ENCODE measurements around the gene XAGE2. TPM values are rescaled to one million over a fixed set of nuclear protein-coding genes. Genes with fewer than 3 reads are reported as not detected.

XAGE2 gene
- total RNA-seq, 2 donors from 2014 or later = not detected

- Histone ChIP-seq H3K4me1 (replicated peaks) (no peaks in the 10 kb centered on the region), H3K9me3 (no peaks in the 10 kb centered on the region), H3K27me3 (replicated peaks; ENCODE audit: insufficient read depth) (no peaks in the 10 kb centered on the region), H3K27ac (no peak overlapping the region), H3K4me3 (no peak overlapping the region), H3K36me3 (no peaks in the 10 kb centered on the region)
- intact Hi-C loops (cut with DNase I) = no loop called here
- 92% methylated on average over 8 of the region's 8 CpGs for WGBS
- TF ChIP-seq POLR2AphosphoS5 (IDR thresholded peaks at IDR 0.05) = no peak
- no peak for TF ChIP-seq CTCF (IDR thresholded peaks at IDR 0.05)
- no peak for TF ChIP-seq POLR2A (IDR thresholded peaks at IDR 0.05)
- no peak for DNase-seq (ENCODE audit: low spot score)
Observed at GRCh38 chrX:52410439-52411394, 41.9 kb downstream of the XAGE2 start.

GRCh38 chrX:52415304-52415703 is 46.5 kb downstream of the XAGE2 start:
- intact Hi-C loops (cut with DNase I) = no loop called here
- no peak for TF ChIP-seq POLR2A (IDR thresholded peaks at IDR 0.05)
- no peak for TF ChIP-seq CTCF (IDR thresholded peaks at IDR 0.05)
- TF ChIP-seq POLR2AphosphoS5 (IDR thresholded peaks at IDR 0.05) = no peak

GRCh38 chrX:52416816-52417215 is 48.0 kb downstream of the XAGE2 start:
- no peak overlapping the region for H3K27ac ChIP-seq
- H3K4me1 ChIP-seq (replicated peaks) = no peaks in the 10 kb centered on the region
- intact Hi-C loops (cut with DNase I) = no loop called here
- no peak overlapping the region for H3K4me3 ChIP-seq
- no peaks in the 10 kb centered on the region for H3K36me3 ChIP-seq
- no peak for DNase-seq (ENCODE audit: low spot score)
- no peak for TF ChIP-seq CTCF (IDR thresholded peaks at IDR 0.05)
- TF ChIP-seq POLR2A (IDR thresholded peaks at IDR 0.05) = no peak
- no peak for TF ChIP-seq POLR2AphosphoS5 (IDR thresholded peaks at IDR 0.05)
- H3K9me3 ChIP-seq = no peaks in the 10 kb centered on the region
- 79% methylated on average over 3 of the region's 3 CpGs for whole genome bisulfite sequencing
- no peaks in the 10 kb centered on the region for H3K27me3 ChIP-seq (replicated peaks; ENCODE audit: insufficient read depth)

More at GRCh38 chrX:52415304-52415703, 46.5 kb downstream of the XAGE2 start:
- Histone ChIP-seq H3K27ac (no peak overlapping the region), H3K27me3 (replicated peaks; ENCODE audit: insufficient read depth) (no peaks in the 10 kb centered on the region), H3K4me1 (replicated peaks) (no peaks in the 10 kb centered on the region), H3K36me3 (no peaks in the 10 kb centered on the region), H3K4me3 (no peak overlapping the region), H3K9me3 (no peaks in the 10 kb centered on the region)
- DNase-seq (ENCODE audit: low spot score) = no peak

- Histone ChIP-seq H3K4me3 (no peak overlapping the region), H3K27ac (no peak overlapping the region), H3K4me1 (replicated peaks) (no peaks in the 10 kb centered on the region), H3K36me3 (no peaks in the 10 kb centered on the region), H3K27me3 (replicated peaks; ENCODE audit: insufficient read depth) (no peaks in the 10 kb centered on the region), H3K9me3 (no peaks in the 10 kb centered on the region)
- DNase-seq (ENCODE audit: low spot score) = no peak
- TF ChIP-seq POLR2A (IDR thresholded peaks at IDR 0.05) (no peak), POLR2AphosphoS5 (IDR thresholded peaks at IDR 0.05) (no peak), CTCF (IDR thresholded peaks at IDR 0.05) (no peak)
- intact Hi-C loops (cut with DNase I) = no loop called here
- WGBS = 96% methylated on average over 8 of the region's 8 CpGs
Observed at GRCh38 chrX:52420824-52421443, 52.1 kb downstream of the XAGE2 start.
